T-helper 2 cell treated with Interferon-gamma antibody and Interleukin-4, amounts not matched to agents 100 ng/mL and 5 ng/mL, for 36 hours (primary cell): Measurements from ENCODE around the gene DCHS2. TPM values are rescaled to one million over a fixed set of nuclear protein-coding genes. Genes with fewer than 3 reads are reported as not detected.

Experiments used
- intact Hi-C: fragments of 100-400 bp; cut with micrococcal nuclease; formaldehyde crosslinking; loops from one replicate; pipeline ENCODE4 v1.15.1; 2023
- total RNA-seq: library from RNA; stranded (reverse); gene quantifications from 2 replicates; pipeline ENCODE4 v1.2.3, GENCODE V29; 2022

Gene DCHS2
- total RNA-seq, 1 donor from 2014 or later: not detected

DNA sequence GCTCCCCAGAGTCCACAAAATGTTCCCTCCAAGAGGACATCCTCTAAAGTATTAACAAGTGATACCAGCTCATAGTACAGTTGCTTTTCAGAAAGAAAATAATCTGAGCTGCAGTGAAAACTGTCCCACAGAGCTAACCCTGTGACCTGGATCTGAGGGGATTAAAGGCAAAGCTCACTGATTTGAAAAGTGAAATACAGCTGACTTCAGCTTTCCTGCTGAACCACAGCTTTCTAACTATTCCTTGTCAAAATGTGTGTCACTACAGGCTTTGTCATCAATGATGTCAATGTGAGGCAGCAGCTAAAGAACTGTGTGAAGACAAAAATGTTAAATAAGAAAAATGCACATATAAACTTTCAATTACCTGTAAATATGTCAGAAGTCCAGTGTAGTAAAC lies 36.9 kb downstream of the DCHS2 start:
- intact Hi-C loops: no loop called here

DNA sequence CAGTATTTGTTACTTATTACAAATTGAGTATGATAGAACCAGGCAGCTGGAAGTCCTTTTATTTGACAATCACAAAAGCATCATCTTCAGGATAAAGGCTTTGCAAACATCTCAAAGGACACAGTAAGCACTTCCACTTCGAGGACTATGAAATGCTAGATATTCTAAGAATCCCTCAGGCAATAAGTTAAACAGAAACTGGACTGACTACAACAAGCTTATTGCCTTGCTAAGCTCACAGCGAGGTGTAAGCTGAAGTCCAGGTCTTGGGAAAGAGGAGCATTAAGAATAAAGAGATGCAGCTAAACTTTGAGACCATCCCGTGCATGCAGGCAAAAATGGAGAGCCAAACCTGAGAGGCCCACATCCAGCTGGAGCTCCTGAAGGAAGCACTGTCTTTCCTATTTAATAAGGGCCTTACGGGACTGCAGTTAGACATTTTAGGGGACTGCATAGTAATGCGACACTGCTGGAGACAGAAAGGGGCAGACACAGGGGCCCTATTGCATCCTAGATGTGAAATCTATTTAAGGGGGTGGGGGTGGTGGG lies 38.7 kb downstream of the DCHS2 start:
- intact Hi-C loops: no loop called here

DNA sequence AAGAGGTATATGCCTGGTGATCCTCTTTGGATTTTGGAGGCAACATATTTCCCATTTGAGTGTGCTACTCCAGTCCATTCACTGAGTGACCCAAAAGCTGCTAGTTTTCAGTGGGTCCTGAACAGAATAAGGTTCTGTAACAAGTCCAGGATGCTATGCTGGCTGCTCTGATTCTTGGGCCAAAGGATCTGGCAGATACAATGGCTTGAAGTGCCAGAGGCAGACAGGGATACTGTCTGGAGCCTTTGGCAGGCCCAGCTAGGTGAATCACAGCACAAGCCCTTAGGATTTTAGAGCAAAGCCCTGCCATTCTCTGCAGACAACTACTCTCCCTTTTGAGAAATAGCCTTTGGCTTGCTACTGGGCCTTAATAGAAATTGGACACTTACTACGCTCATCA lies 40.6 kb downstream of the DCHS2 start:
- intact Hi-C loops: no loop called here

DNA sequence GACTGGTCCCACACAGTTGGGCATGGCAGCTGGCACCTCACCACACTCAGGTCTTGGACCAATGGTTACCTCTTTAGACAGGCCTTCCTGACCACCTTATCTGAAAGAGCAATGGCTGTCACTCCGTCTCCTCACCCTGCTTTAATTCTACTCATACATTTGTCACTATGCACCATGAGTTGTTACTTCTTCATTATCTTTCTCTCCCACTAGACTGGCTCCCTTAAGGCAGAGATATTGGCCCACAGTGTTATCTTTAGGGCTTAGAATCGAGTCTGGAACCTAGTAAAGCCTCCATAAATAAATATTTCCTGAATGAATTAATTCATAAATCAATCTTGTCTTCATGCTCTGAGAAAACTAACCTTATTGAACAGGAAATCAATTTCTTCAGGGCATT lies 46.6 kb downstream of the DCHS2 start:
- intact Hi-C loops: no loop called here

DNA sequence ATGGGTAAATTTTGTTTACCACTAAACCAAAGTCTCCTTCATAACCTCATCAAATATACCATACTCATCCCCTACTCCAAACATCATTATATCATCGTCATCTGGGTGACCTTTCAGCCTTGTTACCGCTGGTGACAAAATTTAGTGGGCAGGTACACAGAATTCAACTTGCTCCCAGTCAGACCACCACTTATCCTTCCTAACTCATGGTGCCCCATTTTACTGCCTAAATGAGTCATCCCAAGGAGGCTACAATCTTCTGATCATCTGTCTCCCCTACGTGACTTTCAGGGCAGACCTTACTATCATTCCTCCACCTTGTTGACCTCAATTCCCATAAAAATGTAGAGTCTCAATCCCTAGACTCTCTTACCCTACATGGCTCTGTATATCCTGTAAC lies 49.6 kb downstream of the DCHS2 start:
- intact Hi-C loops: no loop called here

DNA sequence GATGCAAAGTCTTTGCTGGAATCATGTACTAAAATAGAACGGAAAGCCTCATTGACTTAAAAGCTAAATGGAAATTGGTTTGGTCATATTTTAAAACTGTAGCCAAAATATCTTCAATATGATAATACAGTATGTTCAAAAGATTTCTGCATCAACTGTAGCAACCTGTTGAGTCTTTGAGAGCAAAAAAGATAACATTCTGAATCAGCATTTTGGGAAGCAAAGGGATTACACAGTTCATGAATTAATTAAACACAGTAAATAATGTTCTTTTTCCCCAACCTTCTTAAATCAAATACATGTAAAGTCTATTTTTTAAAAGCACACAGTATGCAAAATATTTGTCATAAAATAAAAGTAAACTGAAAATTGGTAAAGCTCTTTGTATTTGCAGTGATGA lies 50.5 kb downstream of the DCHS2 start:
- intact Hi-C loops: no loop called here

DNA sequence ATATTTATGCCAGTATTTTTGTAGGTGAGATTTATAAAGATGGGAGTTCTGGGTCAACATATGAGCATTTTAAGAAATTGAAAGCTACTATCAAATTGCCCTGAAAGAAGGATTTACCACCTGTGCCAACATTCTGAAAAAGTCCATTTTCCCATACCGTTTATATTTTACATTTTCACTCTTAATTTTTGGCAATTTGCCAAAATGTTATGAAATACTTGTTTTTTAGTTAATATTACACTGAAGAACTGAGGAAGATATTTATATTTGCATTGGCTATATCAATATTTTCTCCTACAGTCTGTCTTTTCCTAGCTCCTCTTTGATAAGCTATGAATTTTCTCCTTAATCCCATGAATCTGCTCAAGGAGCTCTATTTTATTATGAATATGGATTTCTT lies 52.4 kb downstream of the DCHS2 start:
- intact Hi-C loops: no loop called here

DNA sequence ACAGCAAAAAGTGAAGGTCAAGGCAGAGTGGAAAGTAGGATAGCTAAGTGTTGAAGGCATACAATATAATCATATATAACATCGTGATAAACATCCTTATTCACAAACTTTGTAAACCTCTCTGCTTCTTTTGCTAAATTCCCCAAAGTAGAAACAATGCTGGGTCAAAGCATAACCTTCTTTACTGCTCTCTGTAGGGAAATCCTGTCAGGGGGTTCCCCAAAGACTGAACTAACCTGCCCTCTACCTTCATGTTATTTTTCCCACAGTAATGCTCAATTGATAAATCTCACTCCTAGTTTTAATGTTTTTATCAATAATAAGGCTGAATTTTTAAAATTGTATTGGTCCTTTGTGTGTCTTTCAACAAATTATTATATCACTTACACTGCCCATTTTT lies 55.7 kb downstream of the DCHS2 start:
- intact Hi-C loops: no loop called here

DNA sequence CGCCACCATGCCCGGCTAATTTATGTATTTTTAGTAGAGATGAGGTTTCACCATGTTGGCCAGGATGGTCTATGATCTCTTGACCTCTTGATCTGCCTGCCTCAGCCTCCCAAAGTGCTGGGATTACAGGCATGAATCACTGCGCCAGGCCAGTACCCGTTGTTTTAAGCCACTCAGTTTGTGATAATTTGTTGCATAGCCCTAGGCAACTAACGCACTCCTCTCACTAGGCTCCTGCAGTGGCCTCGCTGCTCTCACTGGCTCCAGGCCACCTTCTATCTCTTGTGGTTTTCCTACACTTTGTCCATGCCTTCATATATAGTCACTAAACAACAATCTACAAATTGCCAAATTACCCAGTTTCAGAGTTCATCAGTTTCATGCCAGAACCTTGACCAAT lies 58.1 kb downstream of the DCHS2 start:
- intact Hi-C loops: no loop called here

DNA sequence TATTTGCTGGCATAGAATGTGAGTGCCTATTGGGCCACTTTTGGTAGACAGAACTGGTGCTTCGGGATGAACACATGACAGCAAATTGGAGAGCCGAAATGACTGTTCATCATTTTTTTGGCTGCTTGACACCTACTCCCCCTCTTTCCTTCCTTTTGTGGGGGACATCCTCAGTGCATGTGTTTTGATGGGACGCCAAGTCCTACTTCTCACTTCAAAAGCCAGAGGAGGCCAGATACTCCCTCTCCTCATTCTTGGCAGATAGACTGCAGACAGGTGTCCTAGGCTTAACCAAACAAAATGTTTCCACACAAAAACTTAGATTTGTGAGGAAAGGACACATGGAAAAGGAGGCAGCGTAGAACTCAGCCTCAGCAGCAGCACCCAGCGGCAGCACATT lies 62.4 kb downstream of the DCHS2 start:
- intact Hi-C loops: no loop called here

DNA sequence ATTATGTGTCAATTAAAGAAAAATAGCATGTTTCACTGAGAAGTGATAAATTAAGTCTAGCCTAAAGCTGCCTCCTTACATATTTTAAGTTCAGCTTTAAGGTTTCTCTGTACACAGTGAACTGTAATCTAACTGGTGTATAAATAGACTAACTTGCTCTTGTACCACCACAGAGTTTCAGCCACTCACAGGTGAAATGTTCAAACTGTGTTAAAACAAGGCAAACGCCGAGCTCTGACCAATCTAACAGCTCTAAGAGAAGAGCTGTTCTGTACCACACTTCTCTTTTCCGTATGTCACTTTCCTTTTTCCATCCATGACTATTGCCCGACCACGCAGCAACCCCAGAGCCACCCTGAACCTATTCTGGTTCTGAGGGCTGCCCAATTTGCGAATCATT lies 64.5 kb downstream of the DCHS2 start:
- intact Hi-C loops: no loop called here

DNA sequence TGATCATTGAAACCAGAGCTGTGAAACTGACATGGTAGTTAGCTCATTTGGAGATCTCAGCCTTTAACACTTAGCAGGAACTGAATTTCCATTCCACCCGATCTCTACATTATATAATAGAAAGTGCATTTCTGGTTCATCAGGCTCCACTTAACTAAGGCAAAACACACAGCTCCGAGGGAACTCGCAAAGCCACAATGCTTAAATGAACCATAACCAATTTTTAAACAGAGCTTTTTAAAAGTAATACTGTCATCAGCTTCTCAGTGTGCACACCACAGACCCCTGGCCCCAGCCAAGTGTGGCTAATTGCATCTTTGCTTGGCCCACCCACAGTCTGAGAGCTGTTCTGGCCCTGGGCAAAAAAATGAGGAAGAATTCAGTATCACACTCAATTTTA lies 66.1 kb downstream of the DCHS2 start:
- intact Hi-C loops: no loop called here

DNA sequence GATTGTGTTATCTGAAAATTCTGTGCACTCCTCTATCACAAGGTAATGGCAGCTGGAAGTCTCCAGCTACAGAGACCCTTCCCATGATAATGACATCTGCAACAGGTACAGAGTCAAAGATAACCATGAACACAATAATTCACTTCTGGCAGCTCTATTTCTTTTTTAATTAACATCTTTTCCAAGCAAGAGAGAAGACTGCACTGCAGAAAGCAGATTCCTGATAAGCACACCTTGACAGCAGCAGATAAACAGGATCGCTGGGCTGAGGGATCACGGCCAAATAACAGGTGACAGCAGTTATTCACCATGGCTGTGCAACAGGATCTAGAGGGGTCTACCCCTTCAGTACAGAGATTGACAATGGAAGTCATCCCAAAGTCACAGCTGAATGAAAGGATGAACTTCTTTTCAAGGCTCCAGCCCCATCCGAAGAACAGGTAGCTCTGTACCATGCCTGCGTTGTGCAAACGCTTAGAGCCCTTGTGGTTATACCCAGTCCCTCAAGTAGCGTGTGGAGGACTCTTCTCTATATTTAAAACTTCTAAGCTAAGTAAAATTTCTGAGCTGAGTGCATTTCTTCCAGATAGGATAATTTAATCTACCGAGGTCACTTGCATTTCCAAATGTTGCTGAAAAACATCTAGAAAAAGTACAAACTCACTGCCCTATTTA lies 66.7 kb downstream of the DCHS2 start:
- intact Hi-C loops: no loop called here

DNA sequence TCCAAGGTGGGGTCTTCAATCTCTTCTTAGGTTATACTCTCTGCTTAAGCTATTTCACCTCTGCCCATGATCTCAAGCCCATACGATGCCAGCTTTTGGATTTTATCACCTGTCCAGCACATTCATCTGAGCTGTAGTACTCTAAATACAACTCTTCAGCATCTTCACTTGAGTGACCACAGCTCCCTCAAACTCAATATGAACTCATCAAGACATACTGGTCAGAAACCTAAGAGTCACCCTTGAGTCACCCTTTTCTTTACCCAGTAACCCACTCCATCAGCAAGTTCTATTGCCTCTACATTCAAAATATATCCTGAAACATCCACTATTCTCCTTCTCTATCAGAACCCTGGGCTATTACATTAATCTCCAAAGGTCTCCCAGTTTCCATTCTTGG lies 69.4 kb downstream of the DCHS2 start:
- intact Hi-C loops: no loop called here

DNA sequence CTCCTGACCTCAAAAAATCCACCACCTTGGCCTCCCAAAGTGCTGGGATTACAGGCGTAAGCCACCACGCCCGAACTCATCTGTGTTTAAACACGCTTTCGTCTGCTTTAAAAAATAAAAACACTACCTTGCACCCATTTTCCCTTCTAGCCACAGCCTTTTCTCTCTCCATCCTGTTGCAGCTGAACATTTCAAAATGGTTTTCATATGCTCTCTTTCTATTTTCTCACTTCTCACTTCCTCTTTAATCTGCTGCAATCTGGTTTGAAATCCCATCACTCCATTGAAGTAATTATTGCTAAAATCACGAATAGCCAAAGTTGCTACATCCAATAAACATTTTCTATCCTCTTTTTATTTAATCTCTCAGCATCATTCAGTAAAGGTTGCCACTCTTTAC lies 70.0 kb downstream of the DCHS2 start:
- intact Hi-C loops: no loop called here

DNA sequence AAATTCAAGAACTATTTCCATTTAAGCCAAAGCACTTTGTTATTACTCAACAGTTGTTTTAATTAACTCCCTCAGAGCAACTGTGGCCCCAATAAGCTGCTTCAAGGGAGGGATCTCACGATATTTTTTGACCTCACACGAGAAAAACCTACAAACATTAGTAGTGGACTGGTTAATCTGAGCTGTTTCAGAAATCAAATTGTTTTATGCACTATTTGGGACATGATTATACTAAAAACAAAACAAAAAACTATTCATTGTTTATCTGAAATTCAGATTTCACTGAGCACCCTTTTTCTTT lies 74.3 kb downstream of the DCHS2 start:
- intact Hi-C loops: no loop called here

DNA sequence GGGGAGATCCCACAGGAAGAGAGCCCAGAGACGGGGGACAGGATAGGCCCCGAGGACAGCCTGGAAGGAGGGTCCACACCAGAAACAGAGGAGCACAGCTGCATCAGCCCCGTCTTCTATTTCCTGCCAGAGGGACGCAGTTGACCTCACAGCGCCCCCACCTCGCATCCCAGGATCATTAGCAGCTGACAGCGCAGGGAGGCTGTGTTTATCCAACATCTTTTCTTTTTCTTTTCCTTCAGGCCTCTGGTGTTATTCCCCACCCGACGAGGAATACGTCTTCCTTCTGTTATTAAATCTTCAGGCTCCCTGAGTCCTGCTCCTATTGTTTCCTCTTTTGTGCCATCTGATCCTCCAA lies 75.4 kb downstream of the DCHS2 start:
- intact Hi-C loops: no loop called here

DNA sequence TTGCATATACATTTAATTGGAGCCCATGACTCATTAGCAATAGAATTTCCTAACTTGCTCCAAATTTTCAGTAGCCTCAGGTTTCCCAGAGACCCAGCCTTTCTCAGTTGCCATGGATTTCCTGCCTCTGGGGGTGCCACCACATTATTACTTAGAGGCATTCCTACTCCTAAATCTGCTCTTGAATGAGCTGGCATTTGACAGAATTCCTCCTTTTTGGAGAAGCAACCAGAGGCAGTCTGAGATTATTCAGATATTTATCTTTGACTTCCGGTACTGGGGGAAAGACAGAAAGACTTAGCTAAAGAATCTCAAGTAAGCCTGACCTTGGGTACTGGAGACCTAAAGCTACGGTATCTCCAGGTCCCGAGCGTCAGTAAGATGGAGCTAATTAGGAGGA lies 76.3 kb downstream of the DCHS2 start:
- intact Hi-C loops: no loop called here

DNA sequence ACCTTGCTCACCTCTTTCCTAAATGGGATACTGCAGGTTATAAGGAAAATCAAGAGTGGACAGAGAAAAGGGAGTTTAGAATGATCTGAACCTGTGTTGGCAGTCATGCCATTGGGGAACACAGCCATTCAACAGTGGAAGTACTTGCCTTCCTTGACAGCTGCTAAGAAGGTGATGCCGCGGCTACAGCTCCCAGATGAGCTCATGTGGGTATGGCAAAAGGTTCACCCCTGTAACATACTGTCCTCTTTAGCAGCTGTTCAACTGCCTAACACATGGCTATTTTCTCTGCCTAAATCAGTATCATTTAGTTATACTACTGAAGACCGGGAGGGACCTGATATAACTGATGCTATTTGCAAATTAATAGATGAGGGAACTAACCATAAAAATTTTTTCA lies 76.8 kb downstream of the DCHS2 start:
- intact Hi-C loops: no loop called here

DNA sequence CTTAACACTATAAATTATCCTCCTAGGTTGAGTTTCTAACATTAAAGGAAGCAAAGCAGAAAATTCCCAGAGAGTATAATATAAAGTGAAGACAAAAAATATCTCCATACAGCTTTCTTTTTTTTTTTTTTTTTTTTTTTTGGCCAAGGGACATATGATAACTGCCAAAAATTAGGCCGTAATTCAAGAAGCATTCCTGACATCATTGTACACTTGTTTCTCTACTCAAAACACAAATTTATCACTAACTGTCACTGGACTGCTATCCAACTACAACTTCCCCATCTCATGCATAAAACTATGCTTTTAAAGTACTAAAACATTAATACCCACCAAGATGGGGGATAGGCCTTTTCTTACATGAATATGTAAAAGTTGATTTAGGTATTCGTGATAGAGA lies 77.2 kb downstream of the DCHS2 start:
- intact Hi-C loops: no loop called here

DNA sequence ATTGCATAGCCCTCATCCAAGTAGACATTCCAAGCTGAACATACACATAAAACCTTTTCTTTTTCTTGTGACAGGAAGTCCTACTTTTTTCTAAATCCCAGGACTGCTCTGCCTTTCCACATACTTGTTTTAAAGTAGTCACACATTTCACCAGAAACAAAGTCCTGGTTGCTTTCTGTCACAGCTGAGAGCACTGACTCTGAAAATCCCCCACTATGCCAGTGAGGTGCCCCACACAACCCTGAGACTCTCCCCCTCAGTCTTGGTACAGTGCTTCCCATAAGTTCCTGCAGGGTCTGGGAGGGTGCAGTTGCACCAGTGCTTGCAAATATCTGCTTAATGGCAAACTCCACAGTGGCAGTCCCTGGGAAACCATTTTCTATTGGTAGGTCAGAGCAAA lies 84.2 kb downstream of the DCHS2 start:
- intact Hi-C loops: no loop called here

DNA sequence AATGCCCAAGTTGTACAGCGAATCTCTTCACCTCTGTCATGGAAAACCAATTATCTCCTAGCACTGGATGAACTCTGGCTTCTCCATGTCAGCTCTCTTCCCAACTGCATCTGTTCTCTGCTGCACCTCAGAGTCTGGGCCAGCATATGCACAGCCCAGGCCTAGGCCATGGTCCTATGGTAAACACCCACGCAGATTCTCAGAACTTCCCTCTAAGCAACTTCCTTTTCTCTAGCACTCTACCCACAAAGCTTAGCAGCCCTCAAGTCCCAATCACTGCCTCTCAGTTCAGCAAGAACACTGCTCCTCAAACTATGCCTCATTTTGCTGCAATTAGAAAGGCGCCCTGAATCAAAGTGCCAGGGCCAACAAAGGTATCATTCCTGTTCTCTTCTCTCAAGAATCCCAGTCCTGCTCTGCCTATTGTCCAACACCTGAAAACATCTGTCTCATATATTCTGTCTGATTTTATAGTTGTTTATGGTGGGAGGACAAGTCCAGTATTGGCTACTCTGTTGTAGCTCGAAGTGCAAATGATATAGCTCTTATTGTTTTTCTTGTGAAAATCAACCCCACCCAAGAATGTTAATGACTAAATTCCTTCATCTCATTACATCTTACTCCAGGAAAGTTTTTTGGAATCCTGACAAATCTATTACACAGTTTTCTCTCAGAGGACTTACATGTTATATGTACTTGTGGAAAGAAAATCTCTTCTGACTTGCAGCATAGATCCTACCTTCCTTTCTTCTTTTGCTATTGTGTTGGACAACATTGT lies 85.4 kb downstream of the DCHS2 start:
- intact Hi-C loops: no loop called here

DNA sequence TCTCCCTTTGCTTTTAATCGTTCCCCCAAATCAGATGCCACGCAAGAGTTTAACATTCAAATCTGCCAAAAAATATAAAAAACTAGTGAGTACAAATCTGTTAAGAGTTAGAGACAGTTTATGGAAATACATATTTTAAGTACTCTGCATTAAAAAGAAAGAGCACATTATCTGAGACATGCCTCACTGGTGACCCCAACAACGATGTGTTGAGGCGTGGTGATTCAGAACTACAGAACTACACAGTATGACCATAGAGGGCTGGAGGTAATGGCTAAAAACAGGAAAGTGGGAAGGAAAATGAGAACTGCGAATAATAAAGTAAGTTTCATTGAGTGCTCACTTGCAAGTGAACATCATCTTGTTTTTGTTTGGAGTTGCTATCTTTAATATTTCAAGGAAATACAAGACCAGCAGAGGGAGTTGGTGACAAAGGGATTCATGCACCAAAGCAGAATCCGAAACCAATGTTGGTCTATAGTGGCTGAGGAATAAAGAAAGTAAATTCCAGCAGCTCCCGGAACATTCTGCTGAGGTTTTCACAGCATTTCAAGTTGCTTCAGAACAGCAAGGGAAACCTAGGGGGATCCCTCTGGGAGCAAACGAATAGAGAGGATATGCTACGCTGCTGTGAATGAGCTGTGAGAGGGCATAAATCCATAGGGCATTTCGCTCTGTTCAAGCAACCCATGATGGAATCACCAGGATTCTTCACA lies 92.2 kb downstream of the DCHS2 start:
- intact Hi-C loops: no loop called here
